Measurements from ENCODE around the gene EPB41L4A.

GRCh38 chr5:112329419-112330090 lies 89.5 kb downstream of the EPB41L4A start:
- TF ChIP-seq CTCF (IDR thresholded peaks at IDR 0.05), result no peak
- no peak for TF ChIP-seq ZFX (IDR thresholded peaks at IDR 0.05; ENCODE audit: borderline replicate concordance)
